Bone marrow (tissue), 2 donors: ENCODE data around the gene PTPRN2.
"Not testable (repeated sequence)": the region's sequence is repeated elsewhere in the genome, so short reads cannot be mapped to it uniquely, and the experiment has no call there.

ENCODE experiments used
- DNase-seq, 2 donors: peaks; one replicate each; lab custom pipeline; 2025; lab: John Stamatoyannopoulos, UW

PTPRN2 gene

DNA sequence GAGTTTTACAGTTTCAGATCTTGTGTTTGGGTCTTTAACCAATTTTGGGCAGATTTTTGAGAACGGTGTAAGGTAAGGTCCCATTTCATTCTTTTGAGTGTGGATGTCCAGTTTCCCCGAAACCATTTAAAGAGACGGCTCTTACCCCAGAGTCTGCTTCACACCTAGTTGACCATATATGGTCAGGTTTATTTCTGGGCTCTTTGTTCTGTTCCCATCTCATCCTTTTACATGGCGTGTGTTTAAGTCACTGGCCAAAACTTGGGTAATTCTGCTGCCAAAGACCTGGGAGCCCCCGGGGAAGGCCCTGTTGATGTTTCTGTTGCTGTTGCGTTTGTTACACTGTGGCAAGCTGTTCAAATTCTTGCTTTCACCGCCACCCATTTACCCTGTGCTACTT, 120.1 kb downstream of the PTPRN2 start:
- no peak for DNase-seq

DNA sequence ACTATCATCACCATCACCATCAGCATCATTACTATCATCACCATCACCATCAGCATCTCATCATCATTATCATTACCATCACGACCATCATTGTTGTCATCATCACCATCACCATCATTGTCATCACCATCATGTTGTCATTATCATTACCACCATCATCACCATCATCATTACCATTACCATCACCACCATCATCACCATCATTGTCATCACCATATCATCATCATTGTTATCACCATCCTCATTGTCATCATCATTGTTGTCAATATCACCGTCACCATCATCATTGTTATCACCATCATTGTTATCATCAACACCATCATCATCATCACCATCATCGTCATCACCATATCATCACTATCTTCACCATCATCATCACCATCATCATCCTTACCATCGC, 124.3 kb downstream of the PTPRN2 start:
- DNase-seq: no peak

DNA sequence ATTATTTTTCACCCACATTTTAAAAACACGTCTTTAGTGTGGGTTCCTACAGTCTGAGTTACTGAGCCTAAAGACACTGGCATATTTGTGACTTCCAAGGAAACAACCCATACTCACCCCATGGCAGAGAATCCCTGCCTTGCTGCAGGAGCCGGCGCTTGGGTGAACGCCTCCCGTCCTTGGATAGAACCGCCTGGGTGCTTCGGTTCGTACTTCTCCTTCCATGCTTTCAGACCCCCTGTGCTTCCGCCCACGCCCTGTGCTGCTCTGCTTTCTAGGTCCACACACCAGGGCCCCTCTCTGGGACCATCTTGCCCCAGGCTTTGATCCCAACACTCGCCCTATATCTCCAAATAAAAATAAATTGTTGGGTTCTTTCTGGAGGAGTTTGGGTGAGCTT, 125.8 kb downstream of the PTPRN2 start:
- DNase-seq: no peak

DNA sequence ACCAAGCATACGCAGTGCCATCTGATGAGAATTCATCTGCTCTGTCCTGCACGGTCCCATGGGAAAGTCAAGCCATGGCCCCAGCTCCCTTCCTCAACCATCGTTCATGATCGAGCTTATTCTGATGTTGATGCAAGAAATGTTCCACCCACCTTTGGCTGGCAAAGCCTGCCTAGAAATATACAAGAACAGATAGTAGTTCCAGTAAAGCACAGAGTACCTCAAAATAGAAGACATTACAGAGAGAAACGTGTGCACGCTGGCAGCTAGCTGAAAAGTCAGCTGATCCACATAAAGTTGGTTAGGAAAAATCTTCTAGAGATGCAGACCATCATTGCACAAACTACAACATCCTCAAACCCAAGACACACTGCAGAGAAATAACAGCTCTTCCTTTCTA, 127.0 kb downstream of the PTPRN2 start:
- DNase-seq: no peak

DNA sequence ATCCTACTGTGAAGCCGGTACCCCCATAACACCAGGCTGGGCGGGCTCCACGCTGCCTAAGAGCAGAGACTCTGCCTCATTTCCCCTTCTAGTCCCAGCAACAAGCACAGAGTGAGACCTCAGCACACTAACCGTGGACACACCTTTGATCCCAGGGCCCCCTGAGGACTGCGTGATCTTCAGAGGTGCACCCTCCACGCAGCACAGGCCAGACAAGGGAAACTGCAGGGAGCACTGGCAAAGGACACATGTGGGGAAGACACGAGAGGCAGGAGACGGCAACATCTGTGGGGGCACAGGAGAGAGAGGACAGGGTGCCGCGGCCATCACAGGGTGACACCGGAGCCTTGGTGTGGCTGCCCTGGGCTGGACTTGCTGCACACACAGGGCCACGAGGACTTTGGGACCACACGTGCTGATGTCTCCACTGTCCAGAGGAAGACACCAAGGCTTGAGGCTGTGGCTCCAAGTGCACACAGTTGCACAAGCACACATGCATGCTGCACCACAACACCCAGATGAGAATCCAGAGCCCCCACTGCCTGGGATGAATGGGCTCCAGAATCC, 128.8 kb downstream of the PTPRN2 start:
- DNase-seq: no peak

DNA sequence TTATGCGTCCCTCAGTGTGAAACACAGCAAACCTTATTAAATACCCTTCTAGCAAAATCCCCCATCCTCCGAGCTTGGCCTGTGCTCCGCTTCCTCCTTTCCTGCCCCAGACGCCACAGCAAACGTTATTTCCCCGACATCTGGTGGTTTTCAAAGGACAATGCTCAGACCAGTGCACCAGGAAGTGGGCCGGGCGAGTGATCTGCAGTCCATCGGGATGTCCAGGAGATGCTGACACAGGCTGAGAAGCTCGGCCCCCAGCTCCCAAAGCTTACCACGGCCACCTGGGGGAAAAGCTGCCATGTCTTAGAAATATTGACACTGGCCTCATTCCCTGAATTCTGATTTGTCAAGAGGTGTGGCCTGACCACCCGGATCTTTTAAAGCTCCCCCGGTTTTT, 129.5 kb downstream of the PTPRN2 start:
- no peak for DNase-seq

DNA sequence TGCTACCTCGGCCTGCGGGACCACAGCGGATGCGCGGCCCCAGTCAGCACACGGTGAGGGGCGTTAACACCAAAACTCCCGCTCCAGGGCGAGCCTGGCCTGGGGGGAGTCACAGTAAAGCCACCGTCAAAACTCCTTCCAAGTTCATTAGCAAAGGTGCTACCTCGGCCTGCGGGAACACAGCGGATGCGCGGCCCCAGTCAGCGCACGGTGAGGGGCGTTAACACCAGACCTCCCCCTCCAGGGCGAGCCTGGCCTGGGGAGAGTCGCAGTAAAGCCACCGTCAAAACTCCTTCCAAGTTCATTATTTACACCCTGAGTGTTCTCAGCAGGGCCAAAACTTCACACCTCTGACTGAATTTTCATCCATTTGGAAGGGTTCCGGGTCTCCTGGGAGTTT, 130.0 kb downstream of the PTPRN2 start:
- not testable (repeated sequence) for DNase-seq

DNA sequence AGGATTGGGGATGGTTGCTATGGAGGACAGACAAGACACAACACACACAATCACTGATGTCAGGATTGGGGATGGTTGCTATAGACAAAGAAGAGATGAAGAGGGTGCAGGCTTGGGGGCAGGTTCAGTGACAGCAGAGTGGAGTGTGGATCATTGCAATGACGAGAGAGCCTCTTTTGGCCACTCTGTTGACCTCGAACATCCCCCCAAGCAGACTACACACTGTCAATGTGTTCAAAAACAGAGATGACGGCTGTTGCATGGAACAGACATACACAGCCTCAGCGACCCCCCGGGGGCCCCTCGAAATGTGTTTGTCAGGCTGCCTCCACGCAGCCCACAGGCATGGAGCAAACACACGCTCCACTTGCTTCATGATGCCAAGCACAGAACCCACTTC, 133.0 kb downstream of the PTPRN2 start:
- DNase-seq: no peak

DNA sequence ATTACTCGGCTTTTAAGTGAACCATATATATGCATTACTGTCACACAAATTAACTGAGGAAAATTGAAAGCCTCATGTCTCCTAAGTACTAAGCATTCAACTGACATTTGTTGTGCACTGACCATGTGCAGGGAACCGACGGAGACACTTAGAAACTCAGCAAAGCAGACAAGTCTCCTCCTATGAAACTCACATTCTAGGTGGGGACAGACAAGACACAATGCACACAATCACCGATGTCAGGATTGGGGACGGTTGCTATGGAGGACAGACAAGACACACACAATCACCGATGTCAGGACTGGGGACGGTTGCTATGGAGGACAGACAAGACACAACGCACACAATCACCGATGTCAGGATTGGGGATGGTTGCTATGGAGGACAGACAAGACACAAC, 134.0 kb downstream of the PTPRN2 start:
- no peak for DNase-seq

DNA sequence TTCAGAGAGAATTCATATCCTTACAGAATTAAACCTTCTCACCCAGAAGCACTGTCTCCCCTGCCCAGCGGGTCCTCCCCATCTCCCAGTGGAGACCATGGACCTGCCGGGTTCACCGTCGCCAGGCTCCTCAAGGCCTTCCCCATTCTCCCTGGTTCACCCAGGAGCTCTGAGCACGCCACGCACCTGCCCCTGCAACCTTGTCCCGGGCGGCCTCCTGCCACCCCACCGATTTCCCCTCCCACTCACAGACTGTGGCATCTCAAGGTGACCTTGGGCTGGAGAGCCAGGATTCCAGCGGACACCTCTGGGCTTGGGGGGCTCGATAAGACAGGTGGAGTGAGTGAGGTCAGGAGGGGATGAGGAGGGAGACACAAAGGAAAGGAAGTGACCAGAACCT, 135.3 kb downstream of the PTPRN2 start:
- DNase-seq: no peak

DNA sequence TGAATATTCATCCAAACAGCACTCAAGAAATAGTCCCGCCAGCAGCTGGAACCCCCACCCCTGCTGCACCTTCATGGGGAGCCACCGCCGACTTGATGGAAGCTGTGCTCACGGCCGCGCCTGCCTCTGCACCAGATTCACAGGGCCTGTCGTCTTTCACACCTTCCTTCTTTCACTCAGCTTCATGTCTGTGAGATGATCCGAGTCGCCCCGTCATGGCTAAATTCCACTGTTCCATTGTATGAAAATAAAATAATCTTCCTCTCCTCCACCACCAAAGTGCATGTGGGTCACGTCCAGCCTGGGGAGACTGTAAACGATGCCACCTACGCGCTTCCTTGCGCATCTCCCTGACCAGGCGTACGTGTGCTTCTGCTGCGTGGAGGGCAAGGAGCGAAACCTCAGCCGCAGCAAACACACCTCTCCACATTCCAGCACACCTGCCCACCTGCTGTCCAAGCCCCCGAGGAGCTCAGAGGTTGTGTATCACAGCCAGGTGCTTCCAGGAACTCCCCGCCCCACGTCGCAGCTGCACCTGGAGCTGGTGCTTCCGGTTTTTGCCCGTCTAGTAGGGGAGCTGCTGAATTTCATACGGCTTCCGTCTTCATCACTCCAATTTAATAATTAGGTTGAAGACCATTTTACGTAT, 137.0 kb downstream of the PTPRN2 start:
- DNase-seq: no peak

DNA sequence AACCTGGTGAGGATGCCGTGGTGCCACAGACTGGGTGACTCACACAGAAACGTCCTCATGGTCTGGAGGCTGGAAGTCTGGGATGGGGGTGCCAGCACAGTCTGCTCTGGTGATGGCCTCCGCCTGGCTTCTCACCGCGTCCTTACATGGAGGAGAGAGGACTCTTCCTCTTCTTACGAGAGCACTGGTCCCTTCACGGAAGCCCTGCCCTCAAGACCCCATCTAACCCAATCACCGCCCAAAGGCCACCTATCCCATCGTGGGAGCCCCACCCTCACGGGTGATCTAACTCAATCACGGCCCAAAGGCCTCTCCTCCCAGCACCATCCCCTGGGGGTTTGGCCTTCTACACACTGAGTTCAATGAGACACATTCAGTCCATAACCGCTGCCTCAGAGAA, 137.7 kb downstream of the PTPRN2 start:
- no peak for DNase-seq

DNA sequence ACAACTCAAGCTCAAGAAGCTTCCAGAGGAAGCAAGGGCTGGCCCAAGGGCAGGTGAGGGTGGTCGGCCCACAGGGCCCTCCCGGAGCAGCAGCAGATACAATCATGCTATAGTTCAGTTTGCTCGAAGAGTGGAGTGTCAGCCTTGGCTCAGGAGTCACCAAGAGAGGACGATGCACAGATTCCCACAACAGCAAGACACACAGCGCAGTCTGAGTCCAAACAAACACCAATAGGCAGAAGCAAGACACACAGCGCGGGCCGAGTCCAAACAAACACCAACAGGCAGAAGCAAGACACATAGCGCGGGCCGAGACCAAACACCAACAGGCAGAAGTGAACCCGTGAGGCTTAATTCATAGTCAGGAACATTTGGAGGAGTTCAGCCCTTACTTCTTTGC, 138.4 kb downstream of the PTPRN2 start:
- DNase-seq: no peak

DNA sequence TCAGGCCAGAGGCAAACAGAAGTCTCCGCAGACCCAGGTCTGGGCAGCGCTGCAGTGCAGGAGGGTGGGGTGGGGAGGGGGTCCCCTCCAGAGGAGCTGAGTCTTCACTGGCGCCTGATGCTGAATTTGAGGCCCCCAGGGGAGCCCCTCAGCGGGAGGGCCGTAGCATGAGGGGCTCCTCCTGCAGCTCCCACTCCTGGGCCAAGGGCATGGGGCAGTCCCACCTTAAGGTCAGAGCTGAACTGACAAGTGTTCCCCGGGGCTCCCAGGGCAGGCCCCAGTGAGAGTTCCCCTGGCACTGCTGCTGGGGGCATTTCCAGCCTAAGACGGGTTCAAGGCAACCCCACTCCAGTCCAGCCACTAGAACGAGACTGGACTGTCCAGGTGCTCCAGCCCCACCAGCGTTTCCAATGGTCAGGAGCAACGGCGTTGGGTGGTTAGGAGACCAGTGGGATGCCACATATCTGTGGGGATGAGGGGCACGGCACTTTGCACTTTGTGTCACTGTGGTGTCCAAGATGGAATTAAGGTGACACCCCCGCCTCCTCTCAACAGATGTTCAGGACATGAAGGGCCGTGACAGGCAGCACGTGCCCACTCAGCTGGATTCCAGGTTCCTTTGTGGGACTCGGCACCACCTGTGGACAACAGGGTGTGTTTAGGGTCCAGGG, 139.1 kb downstream of the PTPRN2 start:
- DNase-seq: no peak

DNA sequence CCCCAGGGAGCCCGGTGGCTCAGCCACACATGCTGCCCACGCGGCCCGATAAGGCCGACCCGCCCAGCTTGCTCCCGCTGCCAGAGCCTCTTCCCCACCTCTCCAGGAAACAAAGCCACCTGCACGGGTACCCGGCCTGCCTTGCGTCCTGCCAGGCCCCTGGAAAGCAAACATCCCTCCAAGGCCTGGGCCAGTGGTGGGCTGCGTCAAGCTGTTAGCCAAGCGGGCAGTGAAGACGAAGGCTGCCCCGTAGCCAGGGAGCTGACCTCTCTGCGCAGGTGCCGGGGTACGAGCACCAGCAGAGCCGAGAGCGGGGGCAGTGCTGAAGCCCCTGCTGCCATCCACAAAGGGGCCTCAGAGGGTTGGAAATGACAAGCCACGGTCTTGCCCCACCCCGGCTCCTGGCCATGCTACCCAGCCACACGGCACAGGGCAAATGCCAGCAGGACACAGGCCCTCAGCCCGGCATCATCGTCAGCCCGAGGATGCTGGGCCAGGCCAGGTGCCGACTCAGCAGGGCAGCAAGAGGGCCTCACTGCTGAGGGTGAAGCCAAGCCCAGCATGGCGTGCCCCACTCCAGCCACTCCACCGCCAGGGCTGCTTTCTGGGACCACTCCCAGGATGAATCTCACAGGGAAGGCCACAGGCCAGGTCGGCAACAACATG, 140.0 kb downstream of the PTPRN2 start:
- DNase-seq: no peak

DNA sequence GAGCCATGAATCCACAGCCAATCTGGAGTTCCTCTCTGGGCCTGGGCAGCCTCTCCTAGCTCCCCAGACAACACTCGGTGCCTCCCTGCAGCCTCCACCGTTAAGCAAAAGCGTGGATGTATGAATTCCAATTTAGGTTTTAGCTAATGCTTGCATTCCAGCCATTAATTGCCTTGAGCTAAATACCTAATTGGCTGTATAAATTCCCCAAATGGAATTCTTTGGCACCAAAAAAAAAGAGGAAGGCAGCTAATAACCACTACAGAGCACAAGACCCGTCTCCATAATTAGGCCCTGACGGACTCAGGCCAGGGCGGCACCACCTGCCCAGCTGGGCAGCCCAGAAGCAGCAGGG, 140.5 kb downstream of the PTPRN2 start:
- no peak for DNase-seq

DNA sequence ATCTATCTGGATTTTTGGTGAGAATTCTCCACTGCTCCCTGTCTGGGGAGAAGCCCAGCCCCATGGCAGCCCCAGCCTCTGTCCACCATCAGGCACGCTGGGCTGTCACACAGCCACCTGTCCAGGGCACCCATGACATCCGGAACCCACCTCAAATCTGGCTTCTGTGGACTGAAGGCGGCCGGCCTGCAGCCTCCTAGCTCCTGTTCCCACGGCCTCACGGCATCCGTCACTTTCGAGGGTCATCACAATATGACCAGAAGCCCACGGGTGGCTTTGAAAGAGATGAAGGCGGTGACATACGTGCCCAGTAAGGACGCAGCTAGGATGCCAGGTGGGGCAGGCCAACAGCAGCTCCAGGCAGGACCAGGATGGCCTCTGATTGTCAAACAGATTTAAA, 140.9 kb downstream of the PTPRN2 start:
- DNase-seq: no peak

DNA sequence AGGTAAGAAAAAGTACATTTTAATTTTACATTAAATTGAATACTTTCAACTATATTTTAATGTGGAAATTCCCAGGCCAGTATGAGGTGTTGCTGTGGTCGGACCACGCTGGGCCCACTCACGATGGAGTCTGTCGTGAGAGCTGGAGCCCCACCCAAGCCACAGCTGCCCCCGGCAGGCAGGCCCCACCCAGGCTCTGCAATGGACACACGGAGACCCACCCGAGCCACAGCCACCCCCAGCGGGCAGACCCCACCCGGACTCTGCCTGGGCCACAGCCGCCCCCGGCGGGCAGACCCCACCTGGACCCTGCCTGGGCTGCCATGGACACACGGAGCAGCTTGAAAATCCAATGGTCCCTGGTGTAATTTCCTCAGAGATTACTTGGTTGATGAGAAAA, 141.3 kb downstream of the PTPRN2 start:
- DNase-seq: no peak

DNA sequence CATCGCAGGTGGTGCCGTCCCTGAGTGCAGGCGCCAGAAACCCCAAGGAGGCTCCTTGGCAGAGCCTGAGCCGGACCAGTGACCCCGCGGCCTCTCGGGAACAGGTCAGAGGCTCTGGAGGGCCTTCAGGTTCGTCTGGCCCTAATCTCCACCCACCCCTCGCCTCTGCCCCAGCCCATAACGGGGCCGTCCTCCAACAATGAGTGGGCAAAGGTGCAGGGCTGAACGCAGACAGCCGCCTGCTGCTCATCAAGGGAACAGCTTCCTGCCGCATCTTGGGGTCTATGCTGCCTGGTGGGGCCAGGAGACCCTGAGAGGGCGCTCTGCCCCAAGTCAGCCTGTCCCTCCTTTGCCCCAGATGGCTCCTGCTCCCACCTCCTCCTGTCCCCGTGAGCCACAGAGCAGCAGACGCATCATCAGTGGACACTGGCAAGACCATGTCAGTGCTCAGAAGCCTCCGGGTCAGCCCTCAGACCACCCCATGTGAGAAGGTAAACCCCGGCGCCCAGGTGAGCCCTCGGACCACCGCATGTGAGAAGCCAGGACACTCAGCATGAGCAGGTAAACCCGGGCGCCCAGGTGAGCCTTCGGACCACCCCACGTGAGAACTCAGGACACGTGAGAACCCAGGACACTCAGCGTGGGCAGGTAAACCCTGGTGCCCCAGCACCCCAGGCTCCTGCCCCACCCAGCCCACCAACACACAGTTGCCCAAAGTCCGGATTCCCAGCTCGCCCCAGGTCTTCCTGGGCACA, 142.0 kb downstream of the PTPRN2 start:
- DNase-seq: no peak

DNA sequence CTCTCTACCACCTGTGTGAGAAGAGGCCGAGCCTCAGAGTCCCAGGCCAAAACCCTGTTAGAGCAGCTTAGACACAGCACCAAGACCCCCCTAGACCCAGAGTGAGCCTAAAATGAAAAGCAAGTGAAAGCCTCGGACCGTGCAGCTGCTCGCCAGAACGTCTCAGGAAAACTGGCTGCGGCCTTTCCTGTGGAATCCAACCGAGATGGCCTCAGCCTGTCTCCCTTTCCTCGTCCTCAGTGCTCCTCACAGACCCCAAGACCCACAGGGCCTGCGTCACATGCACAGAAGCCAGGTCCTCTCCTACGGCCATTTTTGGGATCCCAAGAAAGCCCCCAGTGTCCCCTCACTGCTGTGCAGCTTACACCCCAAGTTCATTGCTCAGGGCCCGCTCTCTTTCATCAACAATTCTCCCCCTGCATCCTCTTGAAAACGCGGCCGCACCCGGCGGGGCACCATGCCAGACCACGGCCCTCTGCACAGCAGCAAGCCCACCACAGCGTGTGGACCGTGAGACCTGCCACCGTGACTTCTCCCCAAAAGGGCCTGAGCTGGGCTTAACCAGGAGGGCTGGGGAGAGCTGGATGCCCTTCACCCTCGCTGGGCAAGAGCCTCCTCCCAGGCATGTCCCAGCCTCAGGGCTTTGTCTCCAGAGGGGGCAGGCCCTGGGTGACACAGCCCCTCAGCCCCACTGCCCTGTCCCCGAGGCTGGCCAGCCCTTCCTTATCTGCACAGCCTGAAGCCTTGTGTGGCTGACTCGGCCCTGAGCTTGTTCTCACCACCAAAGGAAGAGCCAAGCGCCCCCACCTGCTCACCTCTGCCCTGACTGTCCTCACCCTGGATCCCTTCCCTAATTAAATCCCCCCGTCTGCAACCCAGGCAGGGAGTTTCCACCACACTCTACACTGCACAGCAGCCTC, 142.9 kb downstream of the PTPRN2 start:
- DNase-seq: no peak

DNA sequence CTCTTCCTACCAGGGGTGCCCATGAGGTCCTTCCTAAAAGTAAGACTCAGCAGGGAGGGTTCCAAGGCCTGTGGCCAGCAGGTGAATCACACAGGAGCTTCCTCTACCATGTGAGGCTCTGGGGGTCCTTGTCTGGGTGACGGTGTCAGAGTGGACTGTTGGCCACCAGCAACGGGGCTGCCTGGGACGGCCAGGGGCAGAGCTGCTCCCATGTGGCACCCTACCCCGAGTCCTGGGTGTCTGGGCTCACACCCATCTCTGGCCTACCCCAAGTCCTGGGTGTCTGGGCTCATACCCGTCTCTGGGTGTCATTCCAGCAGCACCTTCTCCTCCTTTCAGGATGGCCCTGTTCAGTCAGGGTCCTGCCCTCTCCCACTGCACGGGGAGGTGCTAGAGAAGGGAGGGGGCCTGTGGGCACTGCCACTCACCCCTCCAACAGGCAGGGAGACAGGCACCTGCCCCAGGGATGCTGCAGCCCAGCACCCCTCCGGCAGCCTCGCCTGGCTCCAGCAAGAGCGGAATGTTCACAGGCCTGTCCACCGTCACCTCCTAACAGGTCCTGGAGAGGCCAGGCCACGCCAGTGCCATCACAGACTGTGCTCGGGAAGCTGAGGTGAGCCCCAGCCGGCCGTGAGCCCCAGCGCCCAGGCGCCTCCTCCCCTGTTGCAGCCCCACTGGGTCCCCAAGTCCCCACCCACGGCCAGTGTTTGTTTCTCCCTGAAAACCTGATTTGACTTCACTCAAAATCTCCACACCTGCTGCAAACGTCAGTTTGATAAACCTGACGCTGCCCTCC, 143.7 kb downstream of the PTPRN2 start:
- DNase-seq: no peak
